K562 (cell line): ENCODE measurements around the gene EML3. TPM values are rescaled to one million over a fixed set of nuclear protein-coding genes. Genes with fewer than 3 reads are reported as not detected.

Experiments used
- CAMTA2 ChIP-seq: fragments of 250-450 bp; sonication (Bioruptor Pico); conservative IDR thresholded peaks from 2 replicates; pipeline ENCODE4 v1.5.1; 2022
- ELF4 ChIP-seq: fragments of 450-650 bp; formaldehyde crosslinking; IDR thresholded peaks from 2 replicates; pipeline ENCODE4 v1.4.0; 2022; ENCODE audit warnings: missing genetic modification characterization
- ETV1 ChIP-seq: fragments of 450-650 bp; conservative IDR thresholded peaks from 2 replicates; pipeline ENCODE4 v1.6.1; 2016; ENCODE audit warnings: missing genetic modification characterization, control low read depth, low read depth, missing compliant biosample characterization
- FOS ChIP-seq: IDR thresholded peaks from 3 replicates; pipeline ENCODE4 v1.6.1; 2011; ENCODE audit not compliant: insufficient read length; ENCODE audit errors: extremely low read depth
- FOXJ2 ChIP-seq: fragments of 200-800 bp; sonication (Bioruptor generic); IDR thresholded peaks from 2 replicates; pipeline ENCODE4 v1.6.1; 2016; ENCODE audit warnings: missing genetic modification characterization, missing compliant biosample characterization
- HCFC1 ChIP-seq: IDR thresholded peaks from 2 replicates; pipeline ENCODE4 v1.6.1; 2012; ENCODE audit warnings: low read depth, low read length, improper control_type of control experiment
- MAX ChIP-seq: sonication (generic); formaldehyde crosslinking; IDR thresholded peaks from 2 replicates; pipeline ENCODE4 v1.9.0; 2022; ENCODE audit warnings: mild to moderate bottlenecking, missing genetic modification reagents
- MLLT1 ChIP-seq, 2 experiments: fragments of 450-650 bp; IDR thresholded peaks; 2 replicates each; pipeline ENCODE4 v1.6.1; 2016
- MNT ChIP-seq, 2 experiments: fragments of 450-650 bp; conservative IDR thresholded peaks; 2 replicates each; pipeline ENCODE4 v1.6.1; 2017; ENCODE audit warnings: mild to moderate bottlenecking in 2 of 2, moderate library complexity in 2 of 2
- NCOA6 ChIP-seq: fragments of 450-650 bp; IDR thresholded peaks from 2 replicates; pipeline ENCODE4 v1.6.1; 2017; ENCODE audit warnings: mild to moderate bottlenecking
- PHF21A ChIP-seq: fragments of 450-650 bp; IDR thresholded peaks from 2 replicates; pipeline ENCODE4 v1.6.1; 2017; ENCODE audit warnings: low read depth, borderline replicate concordance
- SIN3B ChIP-seq: fragments of 450-650 bp; IDR thresholded peaks from 2 replicates; pipeline ENCODE4 v1.6.1; 2017; ENCODE audit warnings: low read depth, mild to moderate bottlenecking, moderate library complexity
- SIRT6 ChIP-seq: IDR thresholded peaks from one replicate; pipeline ENCODE4 v1.6.1; 2012; ENCODE audit warnings: low read depth, mild to moderate bottlenecking, control low read depth, inconsistent platforms, low read length, moderate library complexity
- SREBF2 ChIP-seq: sonication (generic); formaldehyde crosslinking; IDR thresholded peaks from 2 replicates; pipeline ENCODE4 v1.4.0; 2020; ENCODE audit warnings: mild to moderate bottlenecking, missing genetic modification reagents
- SRSF1 ChIP-seq: fragments of 200-400 bp; formaldehyde crosslinking; IDR thresholded peaks from 2 replicates; pipeline ENCODE4 v1.6.1; 2017; ENCODE audit warnings: mild to moderate bottlenecking, low read depth, low read length, moderate library complexity
- TFAM ChIP-seq: fragments of 250-450 bp; sonication (Bioruptor Pico); conservative IDR thresholded peaks from 2 replicates; pipeline ENCODE4 v1.5.0; 2021; ENCODE audit warnings: mild to moderate bottlenecking, moderate library complexity
- XRCC4 ChIP-seq: IDR thresholded peaks from one replicate; pipeline ENCODE4 v1.6.1; 2011; ENCODE audit not compliant: insufficient read depth, insufficient read length; ENCODE audit errors: extremely low read depth
- ZBTB43 ChIP-seq: sonication (generic); formaldehyde crosslinking; IDR thresholded peaks from 2 replicates; pipeline ENCODE4 v1.8.0; 2023; ENCODE audit warnings: mild to moderate bottlenecking, missing genetic modification reagents
- ZKSCAN1 ChIP-seq: fragments of 150-350 bp; IDR thresholded peaks from 2 replicates; pipeline ENCODE4 v1.6.1; 2016; ENCODE audit warnings: low read depth, low read length
- polyA plus RNA-seq, 8 experiments: library from polyadenylated mRNA; depleted of rRNA in 4 of 8; stranded (reverse) in 5 of 8; unstranded in 3 of 8; fragments of >200 nt; fragmentation: Nextera tagmentation in 2 of 8; fragmentation: Illumina TruSeq in 1 of 8; extraction: Ambion mirVana in 2 of 8; extraction: Trizol in 1 of 8; gene quantifications; 2 replicates each; pipeline versions ENCODE4 v1.2.1 to v1.2.3, GENCODE V29; 2011 to 2014; ENCODE audit warnings: inconsistent platforms in 1 of 8, missing spikeins in 1 of 8
- total RNA-seq, 7 experiments: library from RNA; depleted of rRNA in 6 of 7; stranded (reverse); fragments of >200 nt in 6 of 7; fragmentation: Illumina TruSeq in 2 of 7; extraction: Trizol in 2 of 7; gene quantifications; 2 replicates each; pipeline versions ENCODE4 v1.2.1 to v1.2.3, GENCODE V29; 2011 to 2021; ENCODE audit warnings: low replicate concordance in 1 of 7

Gene EML3
- total and polyA plus RNA-seq, 9 of the 15 experiments (the other 6 are each of a cell fraction or from before 2014, with no cell fraction given): 0.32 to 90.5 (median 26.4) TPM

- TF ChIP-seq MLLT1 (IDR thresholded peaks at IDR 0.05) (no peak), MAX (CRISPR knock-in tag) (no peak), FOS (peak; percentile 62), SIN3B (peak; percentile 62), SREBF2 (CRISPR knock-in tag) (no peak), PHF21A (no peak), XRCC4 (no peak), HCFC1 (peak; percentile 69), CAMTA2 (CRISPR knock-in tag) (no peak), NCOA6 (no peak), FOXJ2 (tag) (no peak; the same call in 1 of the 2 replicates), ETV1 (no peak), ZKSCAN1 (peak; percentile 8; the same call in 1 of the 2 replicates), ELF4 (0 out of 2 replicates have a peak, but pooled peaks have one; percentile 13), TFAM (CRISPR knock-in tag) (no peak), MNT (conservative IDR thresholded peaks at IDR 0.05) (peak; percentile 45 to 75; a peak in 3 of 4 replicates), SIRT6 (no peak), ZBTB43 (CRISPR knock-in tag) (no peak), SRSF1 (no peak)
These were observed 33.6 kb upstream of the EML3 start, which contains the start of gene GANAB (continued) for GRCh38 chr11:62645946-62646824.
